Measurements from ENCODE around the gene KIF4A. TPM values are rescaled to one million over a fixed set of nuclear protein-coding genes. Genes with fewer than 3 reads are reported as not detected.

KIF4A gene
- total RNA-seq, 2 donors from 2014 or later: 27.6 to 40.6 TPM

GRCh38 chrX:70352496-70352895 lies 62.6 kb downstream of the KIF4A start:
- Histone ChIP-seq H3K27ac (ENCODE audit: low read depth, low read length) (no peak overlapping the region), H3K4me3 (ENCODE audit: low read length) (no peak overlapping the region), H3K9ac (ENCODE audit: extremely low read depth, low read length, poor library complexity, severe bottlenecking) (no peak overlapping the region), H3K27me3 (ENCODE audit: control insufficient read depth, insufficient read depth, low read length, poor library complexity, severe bottlenecking) (no peaks in the 10 kb centered on the region), H3K9me3 (ENCODE audit: control insufficient read depth, low read length) (peaks cover 20% of the 10 kb centered on the region), H3K36me3 (ENCODE audit: control insufficient read depth, insufficient read depth, low read length) (peaks cover 36% of the 10 kb centered on the region), H3K4me1 (ENCODE audit: control insufficient read depth, insufficient read depth, low read length) (no peaks in the 10 kb centered on the region)
- no peak for TF ChIP-seq CTCF (conservative IDR thresholded peaks at IDR 0.05)
- Mint-ChIP-seq H3K27ac (no peak overlapping the region), H3K27me3 (ENCODE audit: insufficient read depth) (no peaks in the 10 kb centered on the region), H3K4me1 (no peaks in the 10 kb centered on the region), H3K36me3 (ENCODE audit: low read depth) (peaks cover 60% of the 10 kb centered on the region), H3K9me3 (peaks cover 66% of the 10 kb centered on the region), H3K4me3 (no peak overlapping the region)
- DNase-seq: no peak
- 97% methylated on average over 3 of the region's 3 CpGs; no CpG with 5 or more reads in 1 of the 2 experiments for WGBS, 2 experiments (ENCODE audit: insufficient coverage in 1 of 2, insufficient read length in 1 of 2)

GRCh38 chrX:70353514-70353913 lies 63.6 kb downstream of the KIF4A start:
- Histone ChIP-seq H3K9me3 (ENCODE audit: control insufficient read depth, low read length) (peaks cover 13% of the 10 kb centered on the region), H3K4me1 (ENCODE audit: control insufficient read depth, insufficient read depth, low read length) (no peaks in the 10 kb centered on the region), H3K9ac (ENCODE audit: extremely low read depth, low read length, poor library complexity, severe bottlenecking) (no peak overlapping the region), H3K4me3 (ENCODE audit: low read length) (no peak overlapping the region), H3K27ac (ENCODE audit: low read depth, low read length) (no peak overlapping the region), H3K36me3 (ENCODE audit: control insufficient read depth, insufficient read depth, low read length) (peaks cover 36% of the 10 kb centered on the region), H3K27me3 (ENCODE audit: control insufficient read depth, insufficient read depth, low read length, poor library complexity, severe bottlenecking) (no peaks in the 10 kb centered on the region)
- no peak overlapping the region for H3K27ac Mint-ChIP-seq
- TF ChIP-seq CTCF (conservative IDR thresholded peaks at IDR 0.05): no peak
- no peaks in the 10 kb centered on the region for H3K27me3 Mint-ChIP-seq (ENCODE audit: insufficient read depth)
- H3K9me3 Mint-ChIP-seq: peaks cover 65% of the 10 kb centered on the region
- H3K36me3 Mint-ChIP-seq (ENCODE audit: low read depth): peaks cover 61% of the 10 kb centered on the region
- no peak overlapping the region for H3K4me3 Mint-ChIP-seq
- DNase-seq: no peak
- WGBS, 2 experiments (ENCODE audit: insufficient coverage in 1 of 2, insufficient read length in 1 of 2): 98% methylated on average over 5 of the region's 5 CpGs; no CpG with 5 or more reads in 1 of the 2 experiments
- H3K4me1 Mint-ChIP-seq: no peaks in the 10 kb centered on the region

DNA sequence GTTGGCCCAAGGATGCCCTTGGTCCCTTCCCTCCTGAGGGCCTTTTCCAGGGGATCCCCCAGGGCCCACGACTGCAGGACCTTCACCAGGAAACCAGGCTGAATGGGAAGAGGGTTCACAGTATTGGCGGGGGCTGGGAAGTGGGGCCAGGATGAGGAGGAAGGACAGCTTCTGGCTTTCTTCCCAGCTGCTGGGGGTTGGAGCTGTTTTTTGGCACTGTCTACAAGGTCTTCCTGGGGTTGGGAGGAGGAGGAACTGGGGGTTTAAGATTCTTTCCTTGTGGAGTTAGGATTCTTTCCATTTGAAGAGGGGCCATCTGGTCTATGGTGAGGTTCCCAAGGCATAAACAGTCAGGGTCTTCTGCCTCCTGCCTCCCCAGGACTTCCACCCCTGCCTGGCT lies 64.8 kb downstream of the KIF4A start:
- H3K27ac Mint-ChIP-seq: no peak overlapping the region
- H3K36me3 Mint-ChIP-seq (ENCODE audit: low read depth): peaks cover 59% of the 10 kb centered on the region
- Histone ChIP-seq H3K36me3 (ENCODE audit: control insufficient read depth, insufficient read depth, low read length) (peaks cover 45% of the 10 kb centered on the region), H3K27me3 (ENCODE audit: control insufficient read depth, insufficient read depth, low read length, poor library complexity, severe bottlenecking) (no peaks in the 10 kb centered on the region), H3K27ac (ENCODE audit: low read depth, low read length) (no peak overlapping the region), H3K9me3 (ENCODE audit: control insufficient read depth, low read length) (peaks cover 13% of the 10 kb centered on the region), H3K9ac (ENCODE audit: extremely low read depth, low read length, poor library complexity, severe bottlenecking) (no peak overlapping the region), H3K4me1 (ENCODE audit: control insufficient read depth, insufficient read depth, low read length) (no peaks in the 10 kb centered on the region), H3K4me3 (ENCODE audit: low read length) (no peak overlapping the region)
- 100% methylated on average over 2 of the region's 2 CpGs; no CpG with 5 or more reads in 1 of the 2 experiments for WGBS, 2 experiments (ENCODE audit: insufficient coverage in 1 of 2, insufficient read length in 1 of 2)
- H3K27me3 Mint-ChIP-seq (ENCODE audit: insufficient read depth): no peaks in the 10 kb centered on the region
- H3K4me3 Mint-ChIP-seq: no peak overlapping the region
- DNase-seq: no peak
- H3K4me1 Mint-ChIP-seq: no peaks in the 10 kb centered on the region
- H3K9me3 Mint-ChIP-seq: peaks cover 66% of the 10 kb centered on the region
- no peak for TF ChIP-seq CTCF (conservative IDR thresholded peaks at IDR 0.05)
